Neural cell (in vitro differentiated cells): ENCODE results near the gene SNRPA.
"Not testable (repeated sequence)": the region's sequence is repeated elsewhere in the genome, so short reads cannot be mapped to it uniquely, and the experiment has no call there.

ENCODE experiments used
- CTCF ChIP-seq: fragments of 450-650 bp; IDR thresholded peaks from 2 replicates; pipeline ENCODE4 v1.5.1; 2014; ENCODE audit warnings: antibody characterized with exemption, mild to moderate bottlenecking, moderate library complexity; ENCODE audit not compliant: poor library complexity, severe bottlenecking
- EP300 ChIP-seq: fragments of 450-650 bp; conservative IDR thresholded peaks from 2 replicates; pipeline ENCODE4 v1.6.1; 2014; ENCODE audit warnings: antibody characterized with exemption, mild to moderate bottlenecking, moderate library complexity; ENCODE audit not compliant: poor library complexity, severe bottlenecking
- RAD21 ChIP-seq: fragments of 450-650 bp; conservative IDR thresholded peaks from 2 replicates; pipeline ENCODE4 v1.6.1; 2014; ENCODE audit warnings: antibody characterized with exemption, mild to moderate bottlenecking, moderate library complexity
- TAF1 ChIP-seq: IDR thresholded peaks from 2 replicates; pipeline ENCODE4 v1.6.1; 2012; ENCODE audit warnings: low read depth

- TF ChIP-seq TAF1, EP300, CTCF, RAD21: not testable (repeated sequence)
Observed at GRCh38 chr19:40810649-40811408, 59.8 kb downstream of the SNRPA start.
